Left ventricle myocardium inferior (tissue), 1 donor: Measurements from ENCODE around the gene MYO18A. TPM values are rescaled to one million over a fixed set of nuclear protein-coding genes. Genes with fewer than 3 reads are reported as not detected.
A peak's percentile ranks its signal among the peaks of the same experiment; 100 is the strongest.

Experiments used
- DNase-seq: peaks from one replicate; pipeline ENCODE4 v3.0.0-alpha.2; 2020
- H3K27ac ChIP-seq: fragments of 200-600 bp; replicated peaks from 2 replicates; pipeline ENCODE4 v1.8.0; 2021
- H3K27me3 ChIP-seq: fragments of 200-600 bp; 2 replicates; pipeline ENCODE4 v1.8.0; 2021; ENCODE audit warnings: low read depth
- H3K36me3 ChIP-seq: fragments of 200-600 bp; 2 replicates; pipeline ENCODE4 v1.8.0; 2021
- H3K4me1 ChIP-seq: fragments of 200-600 bp; 2 replicates; pipeline ENCODE4 v1.8.0; 2021
- H3K4me3 ChIP-seq: fragments of 200-600 bp; 2 replicates; pipeline ENCODE4 v1.8.0; 2021; ENCODE audit warnings: mild to moderate bottlenecking, moderate library complexity
- H3K9me3 ChIP-seq: fragments of 200-600 bp; replicated peaks from 2 replicates; pipeline ENCODE4 v1.8.0; 2021
- intact Hi-C: fragments of 100-400 bp; cut with micrococcal nuclease; formaldehyde crosslinking; loops from one replicate; pipeline ENCODE4 v1.11.0; 2022
- total RNA-seq: library from RNA; stranded (reverse); fragmentation: NEBNext Ultra II Directional; extraction: Animal tissue kit (Norgen Biotek cat#: 25700); gene quantifications from one replicate; pipeline ENCODE4 v1.2.1, GENCODE V29; 2021
- TF ChIP-seq, protein P1 (sequence below): fragments of 200-600 bp; IDR thresholded peaks from 2 replicates; pipeline ENCODE4 v1.8.0; 2021; ENCODE audit warnings: antibody characterized with exemption, mild to moderate bottlenecking, borderline replicate concordance
- donor health status: DM: no; HTN: yes; CAD: no; lungs with severe emphysema.

MYO18A gene
- total RNA-seq, 1 donor from 2014 or later, result 397 TPM

DNA sequence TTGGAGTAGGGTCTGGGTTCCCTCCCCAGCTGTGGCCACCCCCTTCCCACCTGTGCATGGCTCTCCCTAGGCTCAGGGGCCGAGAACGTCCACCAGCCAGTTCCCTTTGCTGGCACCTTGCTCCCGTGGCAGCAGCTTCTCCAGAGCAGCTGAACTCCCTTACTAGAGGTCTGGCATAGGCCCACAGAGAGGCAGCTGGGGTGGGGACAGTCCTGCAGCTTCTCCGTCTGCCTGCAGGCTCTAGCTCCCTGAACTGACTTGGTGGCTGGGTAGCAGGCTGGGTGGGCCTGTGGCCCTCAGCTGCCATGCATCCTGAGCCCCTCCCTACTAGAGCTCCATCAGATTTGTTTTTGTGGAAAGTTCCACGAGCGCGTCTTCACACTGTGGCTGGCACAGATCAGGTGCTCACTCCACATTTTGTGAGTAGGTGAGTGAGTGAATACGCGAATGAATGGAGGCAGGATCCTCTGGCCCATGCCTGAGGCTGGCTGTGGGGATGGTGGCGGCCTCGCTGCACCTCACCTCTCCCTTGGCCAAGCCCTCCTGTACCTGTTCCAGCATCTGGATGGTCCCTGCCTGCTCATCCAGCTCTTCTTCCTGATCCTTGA, 86.0 kb downstream of the MYO18A start:
- peaks cover 100% of the 10 kb centered on the region for H3K36me3 ChIP-seq
- TF ChIP-seq, protein P1, sequence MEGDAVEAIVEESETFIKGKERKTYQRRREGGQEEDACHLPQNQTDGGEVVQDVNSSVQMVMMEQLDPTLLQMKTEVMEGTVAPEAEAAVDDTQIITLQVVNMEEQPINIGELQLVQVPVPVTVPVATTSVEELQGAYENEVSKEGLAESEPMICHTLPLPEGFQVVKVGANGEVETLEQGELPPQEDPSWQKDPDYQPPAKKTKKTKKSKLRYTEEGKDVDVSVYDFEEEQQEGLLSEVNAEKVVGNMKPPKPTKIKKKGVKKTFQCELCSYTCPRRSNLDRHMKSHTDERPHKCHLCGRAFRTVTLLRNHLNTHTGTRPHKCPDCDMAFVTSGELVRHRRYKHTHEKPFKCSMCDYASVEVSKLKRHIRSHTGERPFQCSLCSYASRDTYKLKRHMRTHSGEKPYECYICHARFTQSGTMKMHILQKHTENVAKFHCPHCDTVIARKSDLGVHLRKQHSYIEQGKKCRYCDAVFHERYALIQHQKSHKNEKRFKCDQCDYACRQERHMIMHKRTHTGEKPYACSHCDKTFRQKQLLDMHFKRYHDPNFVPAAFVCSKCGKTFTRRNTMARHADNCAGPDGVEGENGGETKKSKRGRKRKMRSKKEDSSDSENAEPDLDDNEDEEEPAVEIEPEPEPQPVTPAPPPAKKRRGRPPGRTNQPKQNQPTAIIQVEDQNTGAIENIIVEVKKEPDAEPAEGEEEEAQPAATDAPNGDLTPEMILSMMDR, result no peak
- DNase-seq, result no peak
- H3K4me3 ChIP-seq, result no peak overlapping the region
- peaks cover 24% of the 10 kb centered on the region for H3K4me1 ChIP-seq
- intact Hi-C loops, result no loop called here
- H3K27me3 ChIP-seq, result no peaks in the 10 kb centered on the region
- no peaks in the 10 kb centered on the region for H3K9me3 ChIP-seq
- H3K27ac ChIP-seq, result no peak overlapping the region

DNA sequence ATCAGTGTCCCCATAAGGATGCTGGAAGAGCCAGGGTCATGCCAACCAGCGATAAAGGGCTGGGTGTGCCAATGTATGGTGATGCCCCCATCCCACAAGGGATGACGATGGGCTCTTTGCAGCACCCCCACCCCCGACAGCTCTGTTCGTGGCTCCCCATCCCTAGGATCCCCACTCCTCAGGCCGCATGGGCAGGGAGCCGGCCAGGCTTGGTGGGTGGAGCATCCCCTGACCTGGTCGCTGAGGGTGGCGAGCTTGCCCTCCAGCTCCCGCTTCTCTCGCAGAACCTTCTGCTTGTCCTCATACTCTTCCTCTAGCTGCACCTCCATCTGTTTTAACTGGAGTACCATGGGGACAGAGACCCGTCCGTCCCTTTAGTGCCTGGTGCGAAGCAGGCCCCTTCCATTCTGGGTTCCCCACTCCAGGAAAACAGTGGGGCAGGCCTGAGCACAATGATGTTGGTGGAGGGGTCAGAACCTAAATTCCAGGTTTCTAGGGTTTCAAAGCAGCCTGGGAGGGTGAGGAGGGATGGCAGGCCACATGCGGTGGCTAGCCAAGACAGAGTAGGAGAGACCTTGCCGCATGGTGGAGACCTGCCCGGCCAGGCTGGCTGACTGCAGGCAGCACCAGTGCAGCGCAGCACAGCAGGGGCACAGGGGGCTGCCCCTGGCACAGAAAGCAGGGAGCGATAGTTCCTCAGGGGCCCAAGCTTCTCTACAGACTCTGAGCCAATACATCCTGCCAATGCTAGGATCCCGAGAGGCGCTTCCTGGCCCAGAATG, 86.9 kb downstream of the MYO18A start:
- TF ChIP-seq, protein P1, result no peak
- Histone ChIP-seq H3K27ac (no peak overlapping the region), H3K4me3 (no peak overlapping the region), H3K36me3 (peaks cover 99% of the 10 kb centered on the region), H3K9me3 (no peaks in the 10 kb centered on the region), H3K27me3 (no peaks in the 10 kb centered on the region), H3K4me1 (peaks cover 24% of the 10 kb centered on the region)
- intact Hi-C loops, result no loop called here
- DNase-seq, result no peak

DNA sequence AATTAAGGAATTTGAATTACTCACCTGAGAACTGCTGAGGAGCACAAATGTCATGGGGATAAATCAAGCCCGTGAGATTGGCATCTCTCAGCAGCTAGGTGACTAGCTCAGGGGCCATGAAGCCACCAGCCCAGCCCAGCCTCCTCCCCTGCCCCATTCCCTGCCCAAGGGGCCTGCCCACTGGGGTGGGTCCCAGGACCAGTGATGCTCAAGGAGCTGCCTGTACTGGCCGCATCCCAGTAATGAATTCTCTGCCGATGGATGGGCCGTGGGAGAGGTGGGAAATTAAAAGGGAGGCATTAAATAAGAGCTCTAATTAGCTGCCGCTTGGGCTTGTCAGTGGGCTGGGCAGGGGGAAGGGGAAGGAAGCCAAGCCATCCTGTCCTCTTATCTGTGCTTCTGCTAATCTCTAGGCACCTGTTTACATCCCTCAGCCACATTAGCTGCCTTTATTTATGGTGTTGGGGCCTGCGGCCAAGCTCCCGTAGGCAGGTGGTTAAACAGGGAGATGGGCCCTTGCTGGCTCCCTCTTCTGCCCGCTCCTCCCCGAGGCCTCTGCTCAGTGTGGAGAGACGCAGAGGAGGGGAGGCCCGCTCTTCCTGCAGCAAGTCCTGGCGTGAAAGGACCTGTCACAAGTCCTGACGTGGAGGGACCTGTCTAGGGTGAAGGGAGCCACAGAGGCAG, 88.5 kb downstream of the MYO18A start:
- Histone ChIP-seq H3K27me3 (no peaks in the 10 kb centered on the region), H3K4me3 (no peak overlapping the region), H3K9me3 (no peaks in the 10 kb centered on the region), H3K27ac (no peak overlapping the region), H3K4me1 (peaks cover 24% of the 10 kb centered on the region), H3K36me3 (peaks cover 99% of the 10 kb centered on the region)
- intact Hi-C loops, result no loop called here
- TF ChIP-seq, protein P1, result no peak
- DNase-seq, result no peak

DNA sequence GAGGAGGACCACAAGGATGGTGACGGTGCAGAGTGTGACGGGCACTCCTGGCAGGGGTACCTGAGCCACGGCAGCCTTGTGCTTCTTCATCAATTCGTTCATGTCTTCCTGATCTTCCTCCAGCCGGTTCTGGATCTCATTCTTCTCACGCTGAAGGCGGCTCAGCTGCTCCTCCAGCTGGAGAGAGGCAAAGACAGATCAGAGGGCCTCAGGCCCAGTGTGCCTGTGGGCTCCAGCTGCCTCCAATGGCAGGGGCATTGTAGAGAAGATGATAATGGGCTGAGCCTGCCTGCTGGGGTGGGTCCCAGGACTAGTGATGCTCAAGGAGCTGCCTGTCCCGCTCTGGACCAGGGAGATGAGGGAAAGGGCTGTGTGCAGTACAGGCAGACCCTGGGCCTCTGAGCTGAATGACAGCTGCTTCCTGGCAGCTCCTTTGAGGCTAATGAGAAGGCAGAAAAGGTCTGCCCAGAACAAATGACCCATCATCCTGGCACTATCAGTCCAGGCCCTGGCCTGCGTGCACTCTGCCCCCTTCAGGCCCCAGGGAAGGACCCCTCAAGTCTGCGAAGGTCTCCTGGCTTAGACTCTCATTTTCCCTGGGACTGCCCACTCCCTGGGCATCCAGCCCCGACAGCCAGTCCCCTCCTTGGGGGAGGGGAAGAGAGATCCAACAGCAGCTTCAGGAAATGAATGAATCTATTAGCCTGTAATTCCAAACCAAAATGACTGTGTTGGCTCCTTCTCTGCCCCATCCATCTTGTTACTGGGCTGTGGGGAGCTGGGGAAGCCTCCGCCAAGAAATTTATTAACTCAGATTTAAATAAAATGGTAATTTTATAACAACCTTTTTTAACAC, 89.2 kb downstream of the MYO18A start:
- TF ChIP-seq, protein P1, result no peak
- H3K27ac ChIP-seq, result no peak overlapping the region

DNA sequence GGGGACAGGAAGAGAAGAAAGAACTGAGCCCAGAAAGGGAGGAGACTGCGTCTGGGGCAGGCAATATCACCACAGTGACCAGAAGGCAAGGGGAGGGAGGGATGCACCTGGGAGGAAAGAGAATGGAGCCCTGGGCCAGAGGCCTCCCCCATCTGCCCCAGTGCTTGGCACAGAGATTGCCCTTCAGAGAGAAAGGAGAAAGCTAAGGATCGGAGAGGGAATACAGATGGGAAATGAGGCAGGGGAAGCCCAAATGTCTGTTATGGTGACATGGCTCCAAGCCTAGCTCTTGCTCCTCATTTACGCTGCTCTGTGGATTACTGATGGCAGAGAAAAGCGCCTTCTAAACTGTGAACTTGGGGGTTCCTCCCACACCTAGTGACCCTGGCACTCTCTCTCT, 90.1 kb downstream of the MYO18A start:
- TF ChIP-seq, protein P1, result no peak
- Histone ChIP-seq H3K27ac (peak overlapping the region; percentile 39), H3K27me3 (no peaks in the 10 kb centered on the region), H3K9me3 (no peaks in the 10 kb centered on the region), H3K4me3 (no peak overlapping the region), H3K36me3 (peaks cover 99% of the 10 kb centered on the region), H3K4me1 (peaks cover 24% of the 10 kb centered on the region)
- intact Hi-C loops, result no loop called here
- no peak for DNase-seq

More for the DNA sequence above, 89.2 kb downstream of the MYO18A start:
- Histone ChIP-seq H3K27me3 (no peaks in the 10 kb centered on the region), H3K36me3 (peaks cover 99% of the 10 kb centered on the region), H3K9me3 (no peaks in the 10 kb centered on the region), H3K4me1 (peaks cover 24% of the 10 kb centered on the region), H3K4me3 (no peak overlapping the region)
- intact Hi-C loops, result no loop called here
- no peak for DNase-seq
